ENCODE data around the gene USHBP1.

The USHBP1 gene

DNA sequence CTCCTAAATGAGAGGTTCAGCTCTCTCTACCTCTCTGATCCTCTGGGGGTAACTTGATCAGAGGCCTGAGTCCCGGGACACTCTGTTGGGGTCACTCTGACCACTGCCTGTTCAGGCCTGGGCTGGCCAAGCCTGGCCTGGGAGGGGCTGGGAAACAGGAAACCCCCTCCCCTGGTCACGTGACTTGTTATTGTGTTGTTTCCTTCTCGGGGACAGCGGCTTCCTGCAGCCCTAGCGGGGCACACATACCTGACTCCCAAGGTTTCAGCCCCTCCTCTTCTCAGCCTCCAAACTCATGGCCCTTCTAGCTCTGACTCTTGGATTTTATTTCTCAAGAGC lies at the start of gene USHBP1:
TSS of gene USHBP1 (minus strand) at position 105 of the 339 bp plus-strand sequence. CDS start 446 bp downstream, outside the sequence.
- Histone ChIP-seq H3K9me2 (ENCODE audit: low read depth, low read length) (no peaks in the 10 kb centered on the region), H3K27ac (ENCODE audit: low read depth, low read length, poor library complexity, severe bottlenecking) (peak within 1 kb of the TSS; percentile 91), H3F3A (ENCODE audit: insufficient read depth, low read length) (no peaks in the 10 kb centered on the region), H3K9ac (ENCODE audit: low read length) (peak within 1 kb of the TSS; percentile 7; the same call in 1 of the 2 replicates), H3K79me2 (ENCODE audit: insufficient read depth, low read length) (peaks cover 5% of the 10 kb centered on the region; the same call in 1 of the 2 replicates), H3K4me3 (ENCODE audit: low read depth, low read length, poor library complexity, severe bottlenecking) (no peak within 1 kb of the TSS), H4K20me1 (ENCODE audit: insufficient read depth, low read length) (no peaks in the 10 kb centered on the region), H3K27me3 (ENCODE audit: insufficient read depth, low read length) (no peaks in the 10 kb centered on the region), H3K4me1 (ENCODE audit: insufficient read depth, low read length, severe bottlenecking) (peaks cover 52% of the 10 kb centered on the region), H3K36me3 (ENCODE audit: insufficient read depth, low read length) (peaks cover 9% of the 10 kb centered on the region), H3K4me2 (ENCODE audit: low read length) (peak within 1 kb of the TSS; percentile 17; the same call in 1 of the 2 replicates), H2AFZ (ENCODE audit: low read length) (no peak within 1 kb of the TSS), H3K9me3 (ENCODE audit: low read length) (no peaks in the 10 kb centered on the region)
- TF ChIP-seq EZH2 (IDR thresholded peaks at IDR 0.05; ENCODE audit: borderline replicate concordance, low read length): no peak
- TF ChIP-seq, protein P1, sequence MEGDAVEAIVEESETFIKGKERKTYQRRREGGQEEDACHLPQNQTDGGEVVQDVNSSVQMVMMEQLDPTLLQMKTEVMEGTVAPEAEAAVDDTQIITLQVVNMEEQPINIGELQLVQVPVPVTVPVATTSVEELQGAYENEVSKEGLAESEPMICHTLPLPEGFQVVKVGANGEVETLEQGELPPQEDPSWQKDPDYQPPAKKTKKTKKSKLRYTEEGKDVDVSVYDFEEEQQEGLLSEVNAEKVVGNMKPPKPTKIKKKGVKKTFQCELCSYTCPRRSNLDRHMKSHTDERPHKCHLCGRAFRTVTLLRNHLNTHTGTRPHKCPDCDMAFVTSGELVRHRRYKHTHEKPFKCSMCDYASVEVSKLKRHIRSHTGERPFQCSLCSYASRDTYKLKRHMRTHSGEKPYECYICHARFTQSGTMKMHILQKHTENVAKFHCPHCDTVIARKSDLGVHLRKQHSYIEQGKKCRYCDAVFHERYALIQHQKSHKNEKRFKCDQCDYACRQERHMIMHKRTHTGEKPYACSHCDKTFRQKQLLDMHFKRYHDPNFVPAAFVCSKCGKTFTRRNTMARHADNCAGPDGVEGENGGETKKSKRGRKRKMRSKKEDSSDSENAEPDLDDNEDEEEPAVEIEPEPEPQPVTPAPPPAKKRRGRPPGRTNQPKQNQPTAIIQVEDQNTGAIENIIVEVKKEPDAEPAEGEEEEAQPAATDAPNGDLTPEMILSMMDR (IDR thresholded peaks at IDR 0.05; ENCODE audit: low read length): no peak

- H3K9me3 ChIP-seq (ENCODE audit: low read length): no peaks in the 10 kb centered on the region
- H3K4me1 ChIP-seq (ENCODE audit: insufficient read depth, low read length, severe bottlenecking): peaks cover 9% of the 10 kb centered on the region
- H3K79me2 ChIP-seq (ENCODE audit: insufficient read depth, low read length): peaks cover 13% of the 10 kb centered on the region
- H3K4me2 ChIP-seq (ENCODE audit: low read length): no peak overlapping the region
- H3K36me3 ChIP-seq (ENCODE audit: insufficient read depth, low read length): peaks cover 38% of the 10 kb centered on the region
- no peaks in the 10 kb centered on the region for H3K9me2 ChIP-seq (ENCODE audit: low read depth, low read length)
- no peak overlapping the region for H3K27ac ChIP-seq (ENCODE audit: low read depth, low read length, poor library complexity, severe bottlenecking)
- H3K27me3 ChIP-seq (ENCODE audit: insufficient read depth, low read length): no peaks in the 10 kb centered on the region
- no peaks in the 10 kb centered on the region for H4K20me1 ChIP-seq (ENCODE audit: insufficient read depth, low read length)
- no peaks in the 10 kb centered on the region for H3F3A ChIP-seq (ENCODE audit: insufficient read depth, low read length)
- H2AFZ ChIP-seq (ENCODE audit: low read length): no peak overlapping the region
- no peak for TF ChIP-seq EZH2 (IDR thresholded peaks at IDR 0.05; ENCODE audit: borderline replicate concordance, low read length)
- TF ChIP-seq, protein P1 (IDR thresholded peaks at IDR 0.05; ENCODE audit: low read length): no peak
- H3K9ac ChIP-seq (ENCODE audit: low read length): no peak overlapping the region
- H3K4me3 ChIP-seq (ENCODE audit: low read depth, low read length, poor library complexity, severe bottlenecking): no peak overlapping the region
Measured at GRCh38 chr19:17314007-17314593, 49.6 kb upstream of the USHBP1 start.

DNA sequence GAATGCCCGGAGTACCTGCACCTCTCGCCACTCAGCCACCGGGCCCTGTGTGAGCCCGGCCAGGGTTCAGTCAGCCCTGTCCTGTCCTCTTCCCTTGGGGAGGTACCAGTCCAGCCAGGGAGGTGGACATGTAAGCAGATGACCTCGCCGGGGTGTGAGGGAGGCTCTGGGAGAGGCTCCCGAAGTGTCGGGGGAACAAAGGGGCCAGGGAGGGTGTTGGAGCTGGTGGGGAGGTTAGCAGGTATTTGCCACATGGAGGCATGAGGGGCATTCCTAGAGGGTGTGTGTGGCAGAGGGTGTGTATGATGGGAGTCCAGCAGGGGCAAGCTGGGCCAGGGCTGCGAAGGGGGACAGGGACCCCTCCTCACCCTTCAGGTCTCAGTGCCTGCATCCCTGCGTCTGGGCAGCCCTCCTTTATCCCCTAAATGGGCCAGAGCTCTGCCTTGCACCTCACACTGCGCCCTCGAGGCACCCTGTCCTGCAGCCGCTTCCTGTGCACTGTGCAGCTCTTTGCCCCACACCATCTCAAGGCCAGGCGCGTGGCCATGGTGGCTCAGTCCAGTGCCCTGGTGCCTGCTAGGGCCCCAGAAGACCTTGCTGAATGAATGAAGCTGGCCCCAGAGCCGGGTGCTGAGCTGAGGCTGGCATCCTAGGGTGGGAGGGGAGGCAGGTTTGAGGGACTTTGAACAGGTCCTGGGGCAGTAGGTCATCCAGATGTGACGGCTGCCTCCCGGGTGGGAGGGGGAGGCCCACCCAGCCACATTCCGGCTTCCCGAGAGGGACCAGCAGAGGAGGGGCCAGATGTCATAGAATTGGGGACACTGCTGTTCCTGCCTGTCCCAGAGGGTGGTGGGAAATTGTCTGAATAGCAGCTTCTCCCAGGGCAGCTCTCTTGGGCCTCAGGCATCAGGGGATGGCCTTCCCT lies 47.9 kb upstream of the USHBP1 start:
- Histone ChIP-seq H3K4me1 (ENCODE audit: insufficient read depth, low read length, severe bottlenecking) (peaks cover 14% of the 10 kb centered on the region), H3K9me2 (ENCODE audit: low read depth, low read length) (no peaks in the 10 kb centered on the region), H3K27ac (ENCODE audit: low read depth, low read length, poor library complexity, severe bottlenecking) (no peak overlapping the region), H3K9ac (ENCODE audit: low read length) (no peak overlapping the region), H3F3A (ENCODE audit: insufficient read depth, low read length) (no peaks in the 10 kb centered on the region; the same call in 1 of the 2 replicates), H3K9me3 (ENCODE audit: low read length) (no peaks in the 10 kb centered on the region), H3K27me3 (ENCODE audit: insufficient read depth, low read length) (no peaks in the 10 kb centered on the region), H3K4me2 (ENCODE audit: low read length) (no peak overlapping the region), H4K20me1 (ENCODE audit: insufficient read depth, low read length) (no peaks in the 10 kb centered on the region), H3K79me2 (ENCODE audit: insufficient read depth, low read length) (peaks cover 13% of the 10 kb centered on the region), H2AFZ (ENCODE audit: low read length) (no peak overlapping the region), H3K36me3 (ENCODE audit: insufficient read depth, low read length) (peaks cover 36% of the 10 kb centered on the region), H3K4me3 (ENCODE audit: low read depth, low read length, poor library complexity, severe bottlenecking) (no peak overlapping the region)
- TF ChIP-seq, protein P1 (IDR thresholded peaks at IDR 0.05; ENCODE audit: low read length): no peak
- TF ChIP-seq EZH2 (IDR thresholded peaks at IDR 0.05; ENCODE audit: borderline replicate concordance, low read length): no peak

Measured in OCI-LY1 (cell line).